Bronchial epithelial cell (primary cell): ENCODE measurements around the gene UBE2R2. TPM values are rescaled to one million over a fixed set of nuclear protein-coding genes. Genes with fewer than 3 reads are reported as not detected.
A peak's percentile ranks its signal among the peaks of the same experiment; 100 is the strongest.
"Not testable (repeated sequence)": the region's sequence is repeated elsewhere in the genome, so short reads cannot be mapped to it uniquely, and the experiment has no call there.

ENCODE experiments used
- DNase-seq: peaks from one replicate; pipeline ENCODE4 v3.0.0-alpha.2; 2010; ENCODE audit warnings: low read depth
- FAIRE-seq: peaks from 2 replicates; lab custom pipeline; 2011; peaks lifted over from hg19 to GRCh38; lab: Jason Lieb, UNC
- H3K27me3 ChIP-seq: 2 replicates; pipeline ENCODE4 v1.5.1; 2011; ENCODE audit warnings: low read length; ENCODE audit not compliant: control insufficient read depth, insufficient read depth
- H3K36me3 ChIP-seq: 2 replicates; pipeline ENCODE4 v1.5.1; 2011; ENCODE audit warnings: low read length; ENCODE audit not compliant: control insufficient read depth, insufficient read depth
- H3K4me3 ChIP-seq: 2 replicates; pipeline ENCODE4 v1.5.1; 2011; ENCODE audit warnings: mild to moderate bottlenecking, low read depth, low read length, control low read depth
- total RNA-seq: library from RNA; depleted of rRNA; stranded (reverse); fragments of >200 nt; gene quantifications from 2 replicates; pipeline ENCODE4 v1.2.1, GENCODE V29; 2014
- TF ChIP-seq, protein P1 (sequence below): IDR thresholded peaks from 2 replicates; pipeline ENCODE4 v1.5.1; 2011; ENCODE audit warnings: mild to moderate bottlenecking, moderate library complexity, low read length, control low read depth, inconsistent platforms; ENCODE audit not compliant: insufficient read depth, severe bottlenecking

UBE2R2 gene
- total RNA-seq, 1 donor from 2014 or later: 14.0 TPM

DNA sequence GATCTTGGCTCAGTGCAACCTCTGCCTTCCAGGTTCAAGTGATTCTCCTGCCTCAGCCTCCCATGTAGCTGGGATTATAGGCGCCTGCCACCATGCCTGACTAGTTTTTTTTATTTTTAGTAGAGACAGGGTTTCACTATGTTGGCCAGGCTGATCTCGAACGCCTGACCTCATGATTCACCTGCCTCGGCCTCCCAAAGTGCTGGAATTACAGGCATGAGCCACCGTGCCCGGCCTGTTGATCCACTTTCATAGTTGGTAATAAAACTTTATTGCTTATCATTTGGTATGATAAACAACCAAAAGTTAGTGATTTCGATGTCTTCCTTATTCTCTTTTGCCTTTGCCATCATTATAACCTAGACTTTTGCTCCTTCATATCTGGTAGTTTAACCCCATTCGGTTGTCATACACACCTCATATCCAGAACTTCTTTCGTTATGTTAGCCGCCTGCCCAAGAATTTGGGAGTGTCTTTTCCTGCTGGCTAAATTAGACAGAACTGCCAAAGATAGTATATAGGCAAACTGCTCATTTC lies 45.0 kb downstream of the UBE2R2 start:
- FAIRE-seq: no peak
- no peaks in the 10 kb centered on the region for H3K36me3 ChIP-seq
- no peak overlapping the region for H3K4me3 ChIP-seq
- no peaks in the 10 kb centered on the region for H3K27me3 ChIP-seq
- TF ChIP-seq, protein P1, sequence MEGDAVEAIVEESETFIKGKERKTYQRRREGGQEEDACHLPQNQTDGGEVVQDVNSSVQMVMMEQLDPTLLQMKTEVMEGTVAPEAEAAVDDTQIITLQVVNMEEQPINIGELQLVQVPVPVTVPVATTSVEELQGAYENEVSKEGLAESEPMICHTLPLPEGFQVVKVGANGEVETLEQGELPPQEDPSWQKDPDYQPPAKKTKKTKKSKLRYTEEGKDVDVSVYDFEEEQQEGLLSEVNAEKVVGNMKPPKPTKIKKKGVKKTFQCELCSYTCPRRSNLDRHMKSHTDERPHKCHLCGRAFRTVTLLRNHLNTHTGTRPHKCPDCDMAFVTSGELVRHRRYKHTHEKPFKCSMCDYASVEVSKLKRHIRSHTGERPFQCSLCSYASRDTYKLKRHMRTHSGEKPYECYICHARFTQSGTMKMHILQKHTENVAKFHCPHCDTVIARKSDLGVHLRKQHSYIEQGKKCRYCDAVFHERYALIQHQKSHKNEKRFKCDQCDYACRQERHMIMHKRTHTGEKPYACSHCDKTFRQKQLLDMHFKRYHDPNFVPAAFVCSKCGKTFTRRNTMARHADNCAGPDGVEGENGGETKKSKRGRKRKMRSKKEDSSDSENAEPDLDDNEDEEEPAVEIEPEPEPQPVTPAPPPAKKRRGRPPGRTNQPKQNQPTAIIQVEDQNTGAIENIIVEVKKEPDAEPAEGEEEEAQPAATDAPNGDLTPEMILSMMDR: no peak
- DNase-seq: no peak

- H3K4me3 ChIP-seq, FAIRE-seq, H3K27me3 ChIP-seq, DNase-seq, H3K36me3 ChIP-seq: not testable (repeated sequence)
These were observed 46.1 kb downstream of the UBE2R2 start for GRCh38 chr9:33863027-33863426.

GRCh38 chr9:33867747-33868439 lies 50.9 kb downstream of the UBE2R2 start:
- H3K36me3 ChIP-seq: no peaks in the 10 kb centered on the region
- TF ChIP-seq, protein P1: no peak
- no peak for FAIRE-seq
- no peaks in the 10 kb centered on the region for H3K27me3 ChIP-seq
- H3K4me3 ChIP-seq: no peak overlapping the region
- DNase-seq: no peak

DNA sequence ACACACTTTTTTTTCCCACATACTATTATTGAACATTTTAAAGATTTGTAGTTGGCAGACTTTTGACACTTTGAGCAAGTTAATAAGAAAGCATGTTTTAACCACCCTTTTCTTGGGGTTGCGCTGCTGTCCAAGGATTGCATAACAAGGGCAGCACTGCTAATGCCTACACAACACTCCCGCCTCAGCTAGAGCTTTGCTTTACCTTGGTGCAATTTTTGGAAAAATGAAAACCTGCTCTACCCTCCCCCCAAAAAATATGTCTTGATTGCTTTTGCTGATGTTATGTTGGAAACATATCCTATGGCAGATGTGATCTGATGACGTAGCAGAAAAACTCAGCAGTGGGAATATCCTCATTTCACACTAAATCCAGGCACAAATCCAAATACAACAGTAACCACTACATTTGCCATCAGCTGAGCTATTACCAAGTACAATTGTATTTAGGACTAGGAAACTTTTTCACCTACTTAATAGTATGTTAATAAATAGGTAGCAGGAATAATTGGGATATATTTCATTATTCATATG lies 51.5 kb downstream of the UBE2R2 start:
- FAIRE-seq (no peak), DNase-seq (no peak)
- H3K27me3 ChIP-seq: no peaks in the 10 kb centered on the region
- H3K4me3 ChIP-seq: no peak overlapping the region
- H3K36me3 ChIP-seq: no peaks in the 10 kb centered on the region
- TF ChIP-seq, protein P1: no peak

GRCh38 chr9:33869243-33869642 lies 52.3 kb downstream of the UBE2R2 start:
- not testable (repeated sequence) for FAIRE-seq, H3K36me3 ChIP-seq, H3K4me3 ChIP-seq, DNase-seq, H3K27me3 ChIP-seq

DNA sequence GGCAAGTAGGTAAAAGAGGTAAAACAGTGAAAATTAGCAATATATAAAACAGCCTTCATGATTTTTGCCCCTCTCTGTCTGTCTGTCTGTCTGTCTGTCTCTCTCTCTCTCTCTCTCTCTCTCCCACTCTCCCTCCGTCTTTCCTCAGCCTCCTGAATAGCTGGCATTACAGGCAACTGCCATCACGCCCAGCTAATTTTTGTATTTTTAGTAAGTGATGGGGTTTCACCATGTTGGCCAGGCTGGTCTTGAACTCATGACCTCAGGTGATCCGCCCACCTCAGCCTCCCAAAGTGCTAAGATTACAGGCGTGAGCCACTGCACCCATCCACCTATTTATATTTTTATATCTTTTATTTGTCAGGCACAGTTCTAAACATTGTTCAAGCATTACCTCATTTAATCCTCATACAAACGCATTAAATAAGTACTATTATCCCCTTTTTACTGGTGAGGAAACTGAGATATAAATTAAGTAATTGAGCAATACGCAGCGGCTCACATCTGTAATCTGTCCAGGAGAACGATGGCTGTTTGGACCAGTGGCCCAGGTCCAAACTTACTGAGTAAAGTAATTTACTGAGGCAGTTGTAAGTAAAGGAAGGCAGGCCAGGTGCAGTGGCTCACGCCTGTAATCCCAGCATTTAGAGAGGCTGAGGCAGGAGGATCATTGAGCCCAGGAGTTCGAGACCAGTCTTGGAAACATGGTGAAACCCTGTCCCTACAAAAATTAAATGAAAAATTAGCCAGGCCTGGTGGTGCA lies 60.9 kb downstream of the UBE2R2 start:
- Histone ChIP-seq H3K27me3 (no peaks in the 10 kb centered on the region), H3K36me3 (no peaks in the 10 kb centered on the region), H3K4me3 (no peak overlapping the region)
- peak; percentile 23 for FAIRE-seq
- no peak for DNase-seq
- TF ChIP-seq, protein P1: no peak
